ENCODE measurements around the gene RABL2B. TPM values are rescaled to one million over a fixed set of nuclear protein-coding genes. Genes with fewer than 3 reads are reported as not detected.

The RABL2B gene
- total RNA-seq, 1 experiment from 2014 or later: 22.3 TPM

DNA sequence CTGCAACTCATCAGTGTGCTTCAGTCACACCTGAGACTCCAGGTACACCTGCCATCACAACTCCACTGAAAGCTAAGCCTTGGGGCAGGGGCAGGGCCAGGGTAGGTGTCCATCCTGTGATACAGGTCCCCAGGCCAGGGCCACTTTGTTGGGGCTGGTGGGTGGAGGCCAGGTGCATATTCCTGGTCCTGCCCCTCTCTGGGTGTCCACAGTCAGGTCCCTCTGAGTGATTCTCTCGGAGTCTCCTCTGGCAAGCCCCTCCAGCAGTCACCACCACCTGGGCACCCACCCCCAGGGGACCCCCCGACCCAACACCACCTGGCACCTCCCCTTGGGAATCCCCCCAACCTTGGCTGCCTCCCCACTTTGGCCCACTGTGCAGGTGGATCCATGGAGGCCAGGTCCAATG is 54.9 kb downstream of the RABL2B start:
- no TSS peak for BruUV-seq (replicated peaks)
- intact Hi-C loops (cut with micrococcal nuclease; ENCODE audit: unreplicated experiment): no loop called here
- no peak overlapping the region for H3K4me3 ChIP-seq (ENCODE audit: low read depth, low read length)
- H3K36me3 ChIP-seq (ENCODE audit: control insufficient read depth, insufficient read depth, low read length): no peaks in the 10 kb centered on the region
- H3K9me3 Mint-ChIP-seq (ENCODE audit: unreplicated experiment): no peaks in the 10 kb centered on the region
- H3K4me1 ChIP-seq: no peaks in the 10 kb centered on the region
- ChIA-PET POLR2A (no interaction called here), CTCF (no interaction called here)
- H3K27ac Mint-ChIP-seq (ENCODE audit: unreplicated experiment): no peak overlapping the region
- no peak overlapping the region for H3K4me3 Mint-ChIP-seq (ENCODE audit: unreplicated experiment)
- TF ChIP-seq, protein P1, sequence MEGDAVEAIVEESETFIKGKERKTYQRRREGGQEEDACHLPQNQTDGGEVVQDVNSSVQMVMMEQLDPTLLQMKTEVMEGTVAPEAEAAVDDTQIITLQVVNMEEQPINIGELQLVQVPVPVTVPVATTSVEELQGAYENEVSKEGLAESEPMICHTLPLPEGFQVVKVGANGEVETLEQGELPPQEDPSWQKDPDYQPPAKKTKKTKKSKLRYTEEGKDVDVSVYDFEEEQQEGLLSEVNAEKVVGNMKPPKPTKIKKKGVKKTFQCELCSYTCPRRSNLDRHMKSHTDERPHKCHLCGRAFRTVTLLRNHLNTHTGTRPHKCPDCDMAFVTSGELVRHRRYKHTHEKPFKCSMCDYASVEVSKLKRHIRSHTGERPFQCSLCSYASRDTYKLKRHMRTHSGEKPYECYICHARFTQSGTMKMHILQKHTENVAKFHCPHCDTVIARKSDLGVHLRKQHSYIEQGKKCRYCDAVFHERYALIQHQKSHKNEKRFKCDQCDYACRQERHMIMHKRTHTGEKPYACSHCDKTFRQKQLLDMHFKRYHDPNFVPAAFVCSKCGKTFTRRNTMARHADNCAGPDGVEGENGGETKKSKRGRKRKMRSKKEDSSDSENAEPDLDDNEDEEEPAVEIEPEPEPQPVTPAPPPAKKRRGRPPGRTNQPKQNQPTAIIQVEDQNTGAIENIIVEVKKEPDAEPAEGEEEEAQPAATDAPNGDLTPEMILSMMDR (IDR thresholded peaks at IDR 0.05; ENCODE audit: insufficient read depth in 1 of 2, low read depth in 1 of 2, low read length in 1 of 2, severe bottlenecking in 1 of 2, unreplicated experiment in 1 of 2): no peak
- peaks cover 4% of the 10 kb centered on the region for H3K36me3 Mint-ChIP-seq (ENCODE audit: insufficient read depth, unreplicated experiment)
- no peaks in the 10 kb centered on the region for H3K27me3 Mint-ChIP-seq (ENCODE audit: insufficient read depth, unreplicated experiment)
- no peak for DNase-seq
- no peaks in the 10 kb centered on the region for H3K9me3 ChIP-seq
- H3K4me1 Mint-ChIP-seq (ENCODE audit: low read depth, unreplicated experiment): no peaks in the 10 kb centered on the region
- no peaks in the 10 kb centered on the region for H3K27me3 ChIP-seq (replicated peaks; ENCODE audit: control insufficient read depth, insufficient read depth, low read length)

DNA sequence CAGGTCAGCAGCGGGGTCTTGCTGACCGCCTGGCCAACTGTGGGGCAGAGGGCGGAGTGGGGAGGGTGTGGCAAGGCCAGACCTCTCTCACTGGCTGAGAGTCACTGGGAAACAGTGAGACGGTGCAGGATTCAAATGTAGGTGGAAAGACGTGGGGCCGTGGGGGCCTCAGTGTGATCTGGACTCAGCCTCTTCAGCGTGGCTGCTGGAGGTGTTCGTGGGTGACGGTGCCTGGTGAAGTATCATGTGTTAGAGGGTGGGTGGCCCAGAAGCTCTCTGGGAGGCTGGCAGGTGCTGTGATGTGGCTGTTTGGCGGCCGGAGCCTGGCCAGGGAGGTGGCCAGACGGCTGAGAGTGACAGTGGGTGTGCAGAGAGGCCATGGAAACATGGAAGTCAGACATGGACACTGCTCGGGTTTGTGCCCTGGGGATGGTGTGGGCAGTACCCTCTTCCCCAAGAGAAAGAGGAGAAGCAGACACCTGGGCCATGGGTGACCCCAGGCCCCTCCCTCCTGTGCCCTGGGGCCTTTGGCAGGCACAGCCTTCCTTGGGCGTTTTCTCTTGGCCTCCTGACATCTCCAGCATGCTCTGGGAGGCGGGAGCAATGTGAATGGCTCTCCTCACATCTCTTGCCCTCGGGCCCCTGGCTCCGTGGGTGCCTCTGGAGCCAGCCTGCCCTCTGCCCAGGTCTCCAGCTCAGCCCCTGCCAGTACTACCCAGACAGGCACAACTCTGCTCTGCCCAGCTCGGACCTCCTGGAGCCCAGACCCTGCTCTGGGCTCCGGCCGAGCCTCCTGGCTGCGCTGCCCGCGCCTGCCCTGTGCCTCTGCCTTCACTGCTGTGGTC is 55.5 kb downstream of the RABL2B start:
- no peaks in the 10 kb centered on the region for H3K4me1 Mint-ChIP-seq (ENCODE audit: low read depth, unreplicated experiment)
- BruUV-seq (replicated peaks): no TSS peak

DNA sequence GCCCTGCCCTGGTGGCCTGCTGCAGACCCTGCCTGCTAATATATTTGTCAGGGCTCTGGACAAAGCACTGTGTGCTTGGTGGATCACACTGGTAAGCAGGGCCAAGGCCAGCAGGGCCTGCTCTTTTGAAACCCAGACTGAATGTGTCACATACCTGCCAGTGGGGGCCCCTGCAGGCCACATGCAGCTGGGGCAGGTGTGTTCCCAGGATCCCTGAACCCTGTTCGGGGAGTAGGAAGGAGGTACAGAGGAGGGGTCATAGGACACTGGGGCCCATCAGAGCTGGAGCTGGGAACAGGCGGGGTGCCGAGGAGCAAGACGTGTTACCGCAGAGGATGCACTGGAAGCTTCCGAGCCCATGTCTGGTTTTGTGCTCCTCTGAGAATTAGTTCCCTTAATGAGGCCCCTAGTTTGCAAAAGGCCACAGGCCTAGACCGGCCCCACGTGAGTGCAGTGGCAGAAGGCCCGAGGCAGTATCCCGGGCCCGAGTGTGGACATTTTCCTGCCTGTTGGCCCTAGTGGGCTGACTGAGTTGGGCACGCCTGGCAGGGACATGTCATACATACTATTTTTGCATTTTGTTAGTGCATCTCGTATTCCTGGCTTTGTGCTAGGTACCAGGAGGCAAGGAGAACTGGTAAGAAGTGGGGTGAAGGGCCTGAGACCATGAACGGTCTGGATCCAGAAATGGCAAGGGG is 56.6 kb downstream of the RABL2B start:
- no peaks in the 10 kb centered on the region for H3K27me3 ChIP-seq (replicated peaks; ENCODE audit: control insufficient read depth, insufficient read depth, low read length)
- Mint-ChIP-seq H3K4me3 (ENCODE audit: unreplicated experiment) (no peak overlapping the region), H3K27me3 (ENCODE audit: insufficient read depth, unreplicated experiment) (no peaks in the 10 kb centered on the region), H3K36me3 (ENCODE audit: insufficient read depth, unreplicated experiment) (peaks cover 4% of the 10 kb centered on the region), H3K4me1 (ENCODE audit: low read depth, unreplicated experiment) (no peaks in the 10 kb centered on the region), H3K27ac (ENCODE audit: unreplicated experiment) (no peak overlapping the region), H3K9me3 (ENCODE audit: unreplicated experiment) (no peaks in the 10 kb centered on the region)
- BruUV-seq (replicated peaks): no TSS peak
- H3K4me1 ChIP-seq: no peaks in the 10 kb centered on the region
- ChIA-PET CTCF (interaction anchor here (1.0 kb wide), 1 partner anchor 164 kb away, joined by 3 read pairs; the partner anchor contains the start of gene SYCE3), POLR2A (no interaction called here)
- DNase-seq: no peak
- no peak overlapping the region for H3K4me3 ChIP-seq (ENCODE audit: low read depth, low read length)
- TF ChIP-seq, protein P1 (IDR thresholded peaks at IDR 0.05; ENCODE audit: insufficient read depth in 1 of 2, low read depth in 1 of 2, low read length in 1 of 2, severe bottlenecking in 1 of 2, unreplicated experiment in 1 of 2): peak in 1 of 2 experiments; percentile 7
- H3K9me3 ChIP-seq: no peaks in the 10 kb centered on the region
- no peaks in the 10 kb centered on the region for H3K36me3 ChIP-seq (ENCODE audit: control insufficient read depth, insufficient read depth, low read length)
- intact Hi-C loops (cut with micrococcal nuclease; ENCODE audit: unreplicated experiment): no loop called here

More for the DNA sequence above, 55.5 kb downstream of the RABL2B start:
- Mint-ChIP-seq H3K4me3 (ENCODE audit: unreplicated experiment) (no peak overlapping the region), H3K9me3 (ENCODE audit: unreplicated experiment) (no peaks in the 10 kb centered on the region), H3K36me3 (ENCODE audit: insufficient read depth, unreplicated experiment) (peaks cover 4% of the 10 kb centered on the region), H3K27me3 (ENCODE audit: insufficient read depth, unreplicated experiment) (no peaks in the 10 kb centered on the region), H3K27ac (ENCODE audit: unreplicated experiment) (no peak overlapping the region)
- TF ChIP-seq, protein P1 (IDR thresholded peaks at IDR 0.05; ENCODE audit: insufficient read depth in 1 of 2, low read depth in 1 of 2, low read length in 1 of 2, severe bottlenecking in 1 of 2, unreplicated experiment in 1 of 2): no peak
- ChIA-PET POLR2A (no interaction called here), CTCF (no interaction called here)
- Histone ChIP-seq H3K4me1 (no peaks in the 10 kb centered on the region), H3K4me3 (ENCODE audit: low read depth, low read length) (no peak overlapping the region), H3K9me3 (no peaks in the 10 kb centered on the region), H3K27me3 (replicated peaks; ENCODE audit: control insufficient read depth, insufficient read depth, low read length) (no peaks in the 10 kb centered on the region), H3K36me3 (ENCODE audit: control insufficient read depth, insufficient read depth, low read length) (no peaks in the 10 kb centered on the region)
- no peak for DNase-seq
- intact Hi-C loops (cut with micrococcal nuclease; ENCODE audit: unreplicated experiment): no loop called here
